WERI-Rb-1 (cell line): ENCODE data around the gene RASAL1.

Experiments
- DNase-seq: peaks from one replicate; pipeline ENCODE4 v3.0.0-alpha.2; 2020
- H3K27ac ChIP-seq: fragments of 250-450 bp; sonication (Bioruptor Pico); 2 replicates; pipeline ENCODE4 v1.5.1; 2020; ENCODE audit warnings: mild to moderate bottlenecking, moderate library complexity
- H3K27me3 ChIP-seq: fragments of 250-450 bp; sonication (Bioruptor Pico); 2 replicates; pipeline ENCODE4 v1.5.1; 2021; ENCODE audit warnings: mild to moderate bottlenecking, low read depth, moderate library complexity; ENCODE audit not compliant: insufficient read depth, severe bottlenecking
- H3K36me3 ChIP-seq: fragments of 250-450 bp; sonication (Bioruptor Pico); 2 replicates; pipeline ENCODE4 v1.5.1; 2020; ENCODE audit warnings: mild to moderate bottlenecking, moderate library complexity
- H3K4me3 ChIP-seq: 2 replicates; pipeline ENCODE4 v1.5.1; 2011; ENCODE audit warnings: low read depth, mild to moderate bottlenecking, control low read depth, low read length
- H3K9me3 ChIP-seq: fragments of 250-450 bp; sonication (Bioruptor Pico); 2 replicates; pipeline ENCODE4 v1.5.1; 2021; ENCODE audit warnings: mild to moderate bottlenecking, moderate library complexity; ENCODE audit not compliant: severe bottlenecking
- TF ChIP-seq, protein P1 (sequence below): IDR thresholded peaks from 2 replicates; pipeline ENCODE4 v1.5.1; 2011; ENCODE audit warnings: low read depth, mild to moderate bottlenecking, control low read depth, inconsistent platforms, low read length

RASAL1 gene

DNA sequence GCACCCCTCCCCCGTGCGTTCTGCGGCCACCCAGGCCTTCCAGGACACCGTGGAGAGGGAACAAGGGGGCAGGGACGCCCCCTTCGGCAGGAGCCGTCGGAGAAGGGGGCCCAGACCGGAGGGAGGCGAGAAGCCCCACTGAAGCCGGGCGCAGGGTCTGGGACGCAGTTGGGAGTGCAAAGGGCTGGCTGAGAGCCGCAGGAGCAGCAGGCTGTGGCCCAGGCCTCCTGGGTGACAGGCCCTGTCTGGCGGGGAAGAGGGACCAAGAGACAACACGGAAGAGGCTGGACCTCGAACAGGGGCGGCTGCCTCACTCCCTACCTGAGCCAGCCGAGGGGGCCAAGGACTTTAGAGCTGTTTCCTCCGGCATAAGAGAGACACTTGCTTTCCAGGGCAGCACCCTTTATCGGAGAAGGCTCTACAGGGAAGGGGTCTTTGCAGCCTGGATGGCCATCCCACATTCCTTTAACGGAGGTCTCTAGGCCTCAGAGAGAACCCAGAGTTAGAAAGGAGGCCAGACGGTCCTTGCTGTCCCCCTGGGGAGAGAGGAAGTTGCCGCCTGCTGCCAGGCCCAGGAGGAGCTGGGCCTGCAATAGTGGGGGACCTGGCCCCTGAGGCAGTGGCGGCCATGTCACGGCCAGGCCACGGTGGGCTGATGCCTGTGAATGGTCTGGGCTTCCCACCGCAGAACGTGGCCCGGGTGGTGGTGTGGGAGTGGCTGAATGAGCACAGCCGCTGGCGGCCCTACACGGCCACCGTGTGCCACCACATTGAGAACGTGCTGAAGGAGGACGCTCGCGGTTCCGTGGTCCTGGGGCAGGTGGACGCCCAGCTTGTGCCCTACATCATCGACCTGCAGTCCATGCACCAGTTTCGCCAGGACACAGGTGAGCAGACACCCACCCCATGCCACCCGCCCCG is 77.7 kb downstream of the RASAL1 start:
- Histone ChIP-seq H3K27me3 (no peaks in the 10 kb centered on the region), H3K9me3 (no peaks in the 10 kb centered on the region), H3K36me3 (peaks cover 22% of the 10 kb centered on the region), H3K4me3 (peak overlapping the region; percentile 67), H3K27ac (no peak overlapping the region)
- TF ChIP-seq, protein P1, sequence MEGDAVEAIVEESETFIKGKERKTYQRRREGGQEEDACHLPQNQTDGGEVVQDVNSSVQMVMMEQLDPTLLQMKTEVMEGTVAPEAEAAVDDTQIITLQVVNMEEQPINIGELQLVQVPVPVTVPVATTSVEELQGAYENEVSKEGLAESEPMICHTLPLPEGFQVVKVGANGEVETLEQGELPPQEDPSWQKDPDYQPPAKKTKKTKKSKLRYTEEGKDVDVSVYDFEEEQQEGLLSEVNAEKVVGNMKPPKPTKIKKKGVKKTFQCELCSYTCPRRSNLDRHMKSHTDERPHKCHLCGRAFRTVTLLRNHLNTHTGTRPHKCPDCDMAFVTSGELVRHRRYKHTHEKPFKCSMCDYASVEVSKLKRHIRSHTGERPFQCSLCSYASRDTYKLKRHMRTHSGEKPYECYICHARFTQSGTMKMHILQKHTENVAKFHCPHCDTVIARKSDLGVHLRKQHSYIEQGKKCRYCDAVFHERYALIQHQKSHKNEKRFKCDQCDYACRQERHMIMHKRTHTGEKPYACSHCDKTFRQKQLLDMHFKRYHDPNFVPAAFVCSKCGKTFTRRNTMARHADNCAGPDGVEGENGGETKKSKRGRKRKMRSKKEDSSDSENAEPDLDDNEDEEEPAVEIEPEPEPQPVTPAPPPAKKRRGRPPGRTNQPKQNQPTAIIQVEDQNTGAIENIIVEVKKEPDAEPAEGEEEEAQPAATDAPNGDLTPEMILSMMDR: no peak
- DNase-seq: no peak

DNA sequence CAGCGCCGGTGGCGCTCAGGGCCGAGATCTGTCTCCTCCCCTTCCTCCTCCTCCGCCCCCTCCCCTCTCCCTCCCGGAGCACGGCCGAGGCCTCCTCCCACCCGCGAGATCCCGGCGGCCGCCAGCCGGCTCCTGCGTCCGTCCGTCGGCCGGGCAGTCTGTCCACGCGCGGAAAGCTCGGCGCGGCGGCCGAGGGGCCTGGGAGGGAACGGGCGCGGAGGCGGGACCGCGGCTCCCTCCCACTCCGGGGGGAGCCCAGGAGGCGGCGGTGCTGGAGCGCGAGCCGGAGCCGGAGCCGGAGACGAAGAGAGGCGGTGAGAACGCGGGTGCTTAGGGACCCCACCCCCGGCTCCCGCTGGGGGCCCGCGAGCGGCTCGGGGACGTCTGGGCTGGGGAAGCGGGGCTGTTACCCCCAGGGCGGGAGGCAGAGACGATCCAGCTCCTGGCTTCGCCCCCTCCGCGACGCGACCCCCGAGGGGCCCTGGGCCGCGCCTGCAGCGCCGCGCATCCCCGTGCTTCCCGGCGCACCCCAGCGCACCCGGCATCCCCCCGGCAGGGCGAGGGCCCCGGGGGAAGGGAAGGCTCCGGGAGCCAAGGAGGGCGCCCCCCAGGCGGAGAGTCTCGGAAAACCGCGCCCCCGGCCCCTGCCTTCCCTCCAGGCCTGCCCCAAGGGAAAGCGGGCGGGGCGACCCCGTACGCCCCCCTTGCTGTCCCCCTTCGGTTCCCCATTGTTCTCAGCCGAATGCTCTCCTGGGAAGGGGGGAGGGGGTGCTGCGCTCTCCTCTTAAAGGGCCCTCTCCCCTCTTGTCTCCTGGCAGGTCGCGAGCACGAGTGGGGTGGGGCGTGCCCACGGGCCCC is 78.7 kb downstream of the RASAL1 start, which contains the start of gene DTX1:
Gene DTX1, plus strand, starts transcription at position 100 of the 858 bp plus-strand sequence. CDS start 1,463 bp downstream, outside the sequence.
- H3K27ac ChIP-seq: peak within 1 kb of the TSS; percentile 57
- no peaks in the 10 kb centered on the region for H3K9me3 ChIP-seq
- H3K4me3 ChIP-seq: peak within 1 kb of the TSS; percentile 67
- no peaks in the 10 kb centered on the region for H3K27me3 ChIP-seq
- TF ChIP-seq, protein P1: no peak
- DNase-seq: peak; percentile 53
- peaks cover 22% of the 10 kb centered on the region for H3K36me3 ChIP-seq

DNA sequence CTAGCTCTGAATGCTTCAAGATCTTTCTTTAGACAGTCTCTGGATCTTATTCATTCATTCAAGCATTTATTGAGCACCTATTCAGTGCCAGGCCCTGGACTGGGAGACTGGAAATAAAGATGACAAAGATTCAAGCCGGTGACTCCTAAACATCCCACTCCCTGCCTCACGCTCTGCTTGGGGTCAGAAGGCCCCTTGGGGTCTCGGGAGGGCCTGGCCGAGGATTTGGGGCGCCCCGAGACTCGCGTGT is 79.3 kb downstream of the RASAL1 start:
- Histone ChIP-seq H3K27me3 (no peaks in the 10 kb centered on the region), H3K36me3 (peaks cover 20% of the 10 kb centered on the region), H3K9me3 (no peaks in the 10 kb centered on the region), H3K4me3 (peak overlapping the region; percentile 67), H3K27ac (no peak overlapping the region; the same call in 1 of the 2 replicates)
- TF ChIP-seq, protein P1: no peak
- no peak for DNase-seq

DNA sequence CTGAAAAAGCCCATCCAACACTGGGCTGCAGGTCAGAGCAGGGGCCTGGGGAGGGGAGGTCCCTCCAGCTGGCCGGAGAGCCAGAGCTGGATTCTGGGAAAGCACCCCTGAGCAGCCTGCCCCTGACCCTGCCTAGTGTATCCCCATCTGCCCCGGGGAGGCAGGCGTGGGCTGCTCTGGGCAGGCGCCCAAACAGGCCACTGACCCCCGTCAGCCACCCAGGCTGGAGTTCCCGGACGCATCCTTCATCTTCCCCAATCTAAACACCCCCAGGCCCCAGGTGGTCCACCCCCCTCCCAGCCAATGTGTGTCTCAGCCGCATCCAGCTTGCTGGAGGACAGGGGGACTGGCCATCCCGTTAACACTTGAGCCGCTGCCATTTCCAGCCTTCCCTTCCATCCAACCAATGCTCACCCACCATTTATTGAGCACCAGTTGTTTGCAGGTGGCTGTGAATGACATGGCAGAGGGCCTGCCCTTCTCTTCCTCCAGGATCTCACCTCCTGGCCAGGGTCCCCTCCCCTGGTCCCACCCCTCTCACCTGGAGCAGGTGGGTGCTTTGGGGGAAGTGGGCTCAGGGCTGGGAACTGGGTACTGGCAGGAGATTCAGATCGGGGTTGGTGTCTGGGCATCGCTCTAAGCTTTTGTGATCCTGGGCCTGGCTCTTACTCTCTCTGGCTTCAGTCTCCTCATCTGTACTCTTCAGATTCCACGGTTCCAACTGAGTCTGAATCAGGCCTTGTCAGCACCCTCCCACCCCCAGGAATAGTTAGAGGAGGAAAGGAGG is 79.8 kb downstream of the RASAL1 start:
- H3K27me3 ChIP-seq: no peaks in the 10 kb centered on the region
- H3K36me3 ChIP-seq: peaks cover 18% of the 10 kb centered on the region
- peak overlapping the region; percentile 67 for H3K4me3 ChIP-seq
- no peaks in the 10 kb centered on the region for H3K9me3 ChIP-seq
- no peak for DNase-seq
- no peak overlapping the region for H3K27ac ChIP-seq
- TF ChIP-seq, protein P1: no peak

DNA sequence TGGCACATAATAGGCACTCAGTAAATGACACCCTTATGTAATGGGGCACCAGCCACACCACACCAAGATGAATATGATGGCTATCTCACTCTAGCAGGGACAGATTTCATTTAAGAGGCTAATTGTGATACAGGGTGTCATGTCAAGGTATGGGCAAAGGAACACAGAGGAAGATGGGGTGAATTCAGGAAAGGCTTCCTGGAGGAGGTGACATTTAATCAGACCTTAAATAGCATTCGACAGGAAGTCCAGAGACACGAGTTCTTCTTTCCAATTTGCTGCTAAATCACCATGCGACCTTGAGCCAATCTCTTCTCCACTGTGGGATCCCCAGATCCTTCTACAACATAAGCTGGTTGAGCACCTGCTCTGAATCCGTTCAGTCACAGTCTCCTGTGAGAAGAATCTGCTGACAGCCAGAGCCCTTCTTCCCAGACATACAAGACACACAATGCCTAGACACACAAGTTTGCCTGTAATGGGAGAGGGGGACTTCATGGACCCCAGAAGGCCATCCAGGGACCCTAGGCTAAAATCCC is 80.5 kb downstream of the RASAL1 start:
- Histone ChIP-seq H3K27me3 (no peaks in the 10 kb centered on the region), H3K27ac (no peak overlapping the region), H3K36me3 (peaks cover 17% of the 10 kb centered on the region), H3K9me3 (no peaks in the 10 kb centered on the region), H3K4me3 (no peak overlapping the region)
- TF ChIP-seq, protein P1: no peak
- DNase-seq: no peak
